GM18507 (cell line): Measurements from ENCODE around the gene ZNF324B.
"Not testable (repeated sequence)": the region's sequence is repeated elsewhere in the genome, so short reads cannot be mapped to it uniquely, and the experiment has no call there.

Experiments used
- DNase-seq: peaks from one replicate; pipeline ENCODE4 v3.0.0; 2011; ENCODE audit warnings: low read depth; ENCODE audit not compliant: insufficient read length; ENCODE audit errors: extremely low spot score
- FAIRE-seq: peaks from 2 replicates; lab custom pipeline; 2011; peaks lifted over from hg19 to GRCh38; lab: Jason Lieb, UNC

Gene ZNF324B

GRCh38 chr19:58477130-58477529 lies 25.7 kb downstream of the ZNF324B start:
- DNase-seq (no peak), FAIRE-seq (no peak)

- FAIRE-seq, result no peak
- no peak for DNase-seq
Observed at GRCh38 chr19:58477871-58478270, 26.4 kb downstream of the ZNF324B start.

- DNase-seq (no peak), FAIRE-seq (no peak)
Observed at GRCh38 chr19:58479303-58479702, 27.9 kb downstream of the ZNF324B start.

- no peak for DNase-seq
- no peak for FAIRE-seq
Observed at GRCh38 chr19:58479736-58480480, 28.5 kb downstream of the ZNF324B start.

- FAIRE-seq (no peak), DNase-seq (no peak)
Observed at GRCh38 chr19:58480481-58480830, 29.0 kb downstream of the ZNF324B start.

- FAIRE-seq, result no peak
- DNase-seq, result no peak
Observed at GRCh38 chr19:58480831-58481230, 29.4 kb downstream of the ZNF324B start.

- DNase-seq, result no peak
- FAIRE-seq, result no peak
Observed at GRCh38 chr19:58482372-58482771, 30.9 kb downstream of the ZNF324B start.

GRCh38 chr19:58483776-58484175 lies 32.4 kb downstream of the ZNF324B start:
- DNase-seq (no peak), FAIRE-seq (no peak)

- not testable (repeated sequence) for FAIRE-seq, DNase-seq
Observed at GRCh38 chr19:58484349-58484748, 32.9 kb downstream of the ZNF324B start.

- FAIRE-seq (no peak), DNase-seq (no peak)
Observed at GRCh38 chr19:58491393-58491792, 40.0 kb downstream of the ZNF324B start.

- no peak for FAIRE-seq
- no peak for DNase-seq
Observed at GRCh38 chr19:58492265-58492664, 40.8 kb downstream of the ZNF324B start.

GRCh38 chr19:58497634-58498170 lies 46.3 kb downstream of the ZNF324B start:
- FAIRE-seq (no peak), DNase-seq (no peak)

GRCh38 chr19:58498316-58499020 lies 47.0 kb downstream of the ZNF324B start:
- FAIRE-seq, result no peak
- DNase-seq, result no peak

GRCh38 chr19:58499021-58499927 lies 47.9 kb downstream of the ZNF324B start:
- FAIRE-seq (peak; percentile 98), DNase-seq (peak; percentile 97)

- FAIRE-seq, result no peak
- no peak for DNase-seq
Observed at GRCh38 chr19:58500242-58500641, 48.8 kb downstream of the ZNF324B start.
